Stimulated activated memory B cell treated with anti-CD40 and anti-IgM and Interleukin-4, amounts not matched to agents 10 μg/mL and 1 μg/mL and 100 μg/mL, for 72 hours (primary cell): Measurements from ENCODE around the gene DPP3.

Experiments used
- ATAC-seq: fragments of 150-1000 bp; cut with Tn5 transposase; 2 replicates; pipeline ENCODE4 v1.10.0; 2021
- H3K27ac Mint-ChIP-seq: one replicate; pipeline ENCODE4 v1.8.0; 2022; ENCODE audit warnings: mild to moderate bottlenecking, mixed read lengths
- H3K27me3 Mint-ChIP-seq: one replicate; pipeline ENCODE4 v1.8.0; 2022; ENCODE audit warnings: mixed read lengths
- H3K36me3 Mint-ChIP-seq: one replicate; pipeline ENCODE4 v1.8.0; 2022; ENCODE audit warnings: mixed read lengths
- H3K4me1 Mint-ChIP-seq: one replicate; pipeline ENCODE4 v1.8.0; 2022; ENCODE audit warnings: mixed read lengths
- H3K4me3 Mint-ChIP-seq: one replicate; pipeline ENCODE4 v1.8.0; 2022; ENCODE audit warnings: mild to moderate bottlenecking, moderate library complexity, mixed read lengths
- H3K9me3 Mint-ChIP-seq: one replicate; pipeline ENCODE4 v1.8.0; 2022; ENCODE audit warnings: mixed read lengths

DPP3 gene

DNA sequence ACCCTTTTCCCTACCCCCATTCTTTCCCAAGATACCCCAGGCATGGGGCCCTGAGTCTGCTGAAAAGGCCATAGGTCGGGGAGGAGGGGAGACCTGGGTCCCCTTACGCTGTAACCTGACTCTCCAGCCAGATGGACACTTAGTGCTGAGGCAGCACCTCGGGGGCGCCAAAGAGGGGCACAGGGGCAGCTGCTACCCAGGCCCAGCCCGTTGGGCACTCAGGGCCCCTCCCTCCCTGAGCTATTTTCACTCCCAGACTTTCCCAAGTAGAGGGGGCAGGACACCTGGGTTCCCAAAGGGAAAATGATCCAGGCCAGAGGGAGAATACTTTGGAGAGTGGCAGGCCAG is 67.4 kb downstream of the DPP3 start:
- no peaks in the 10 kb centered on the region for H3K27me3 Mint-ChIP-seq
- no peak for ATAC-seq
- H3K9me3 Mint-ChIP-seq, result no peaks in the 10 kb centered on the region
- peaks cover 5% of the 10 kb centered on the region for H3K36me3 Mint-ChIP-seq
- no peak overlapping the region for H3K4me3 Mint-ChIP-seq
- no peak overlapping the region for H3K27ac Mint-ChIP-seq
- H3K4me1 Mint-ChIP-seq, result peaks cover 26% of the 10 kb centered on the region

DNA sequence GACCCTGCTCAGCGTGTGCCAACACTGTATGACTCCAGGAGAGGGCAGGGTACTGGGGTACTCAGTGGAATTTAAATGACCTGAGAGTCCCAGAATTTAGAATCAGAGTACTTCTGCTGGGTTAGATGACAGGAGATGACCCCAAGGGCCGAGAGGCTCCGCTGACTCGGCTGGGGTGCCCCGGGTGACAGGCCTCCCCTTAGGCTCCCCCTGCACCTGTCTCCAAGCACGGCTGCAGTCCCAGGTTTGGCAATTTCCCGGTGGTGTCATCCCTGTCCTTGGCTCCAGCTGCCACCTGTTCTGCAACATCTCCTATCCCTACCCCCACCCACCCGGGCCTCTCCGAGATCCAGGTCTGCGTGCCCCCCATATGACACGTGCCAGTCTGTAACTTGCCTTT is 67.8 kb downstream of the DPP3 start:
- Mint-ChIP-seq H3K36me3 (peaks cover 4% of the 10 kb centered on the region), H3K9me3 (no peaks in the 10 kb centered on the region), H3K27ac (no peak overlapping the region), H3K4me3 (no peak overlapping the region), H3K27me3 (no peaks in the 10 kb centered on the region), H3K4me1 (peaks cover 22% of the 10 kb centered on the region)
- ATAC-seq, result no peak

- H3K27me3 Mint-ChIP-seq, result no peaks in the 10 kb centered on the region
- H3K9me3 Mint-ChIP-seq, result no peaks in the 10 kb centered on the region
- no peak overlapping the region for H3K4me3 Mint-ChIP-seq
- no peak for ATAC-seq
- peaks cover 13% of the 10 kb centered on the region for H3K4me1 Mint-ChIP-seq
- H3K27ac Mint-ChIP-seq, result no peak overlapping the region
- H3K36me3 Mint-ChIP-seq, result no peaks in the 10 kb centered on the region
Measured at GRCh38 chr11:66548774-66549630, 68.8 kb downstream of the DPP3 start.

DNA sequence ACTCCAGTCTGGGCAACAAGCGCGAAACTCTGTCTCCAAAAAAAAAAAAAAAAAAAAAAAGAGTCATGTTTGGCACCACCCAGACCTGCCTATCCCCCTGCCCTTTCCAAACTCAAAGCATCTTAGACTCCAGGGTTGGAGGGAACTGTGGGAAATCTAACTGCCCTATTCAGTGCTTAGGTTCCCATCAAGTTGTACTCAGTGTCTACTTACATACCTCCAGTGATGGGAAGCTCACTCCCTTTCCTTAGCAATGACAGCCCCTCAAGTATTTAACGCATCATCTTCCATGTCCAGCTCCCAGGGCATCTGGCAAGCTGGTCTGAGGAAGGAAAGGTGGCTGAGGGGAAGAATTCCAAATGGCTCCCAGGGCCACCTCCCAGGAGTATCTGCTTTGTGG is 69.5 kb downstream of the DPP3 start:
- no peak overlapping the region for H3K27ac Mint-ChIP-seq
- H3K9me3 Mint-ChIP-seq, result no peaks in the 10 kb centered on the region
- no peak for ATAC-seq
- H3K4me3 Mint-ChIP-seq, result no peak overlapping the region
- no peaks in the 10 kb centered on the region for H3K36me3 Mint-ChIP-seq
- no peaks in the 10 kb centered on the region for H3K27me3 Mint-ChIP-seq
- peaks cover 6% of the 10 kb centered on the region for H3K4me1 Mint-ChIP-seq

DNA sequence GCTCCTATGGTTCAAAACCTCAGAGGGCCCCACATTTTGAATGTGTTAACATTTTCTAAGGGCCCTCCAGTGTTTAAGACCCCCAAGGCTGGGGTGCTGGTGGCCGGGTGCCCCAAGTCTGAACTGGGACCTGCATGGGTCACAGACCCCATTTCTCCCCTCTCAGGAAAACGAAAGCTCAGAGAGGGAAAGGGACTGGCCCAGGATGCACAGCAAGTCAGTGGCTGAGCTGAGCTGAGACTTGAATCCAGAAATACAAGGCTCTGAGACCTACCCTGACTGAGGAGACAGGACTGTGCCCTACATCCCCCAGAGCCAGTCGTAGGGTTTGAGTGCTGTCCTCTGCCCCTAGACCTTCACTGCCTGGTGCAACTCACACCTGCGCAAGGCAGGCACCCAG is 70.7 kb downstream of the DPP3 start:
- Mint-ChIP-seq H3K36me3 (no peaks in the 10 kb centered on the region), H3K4me1 (no peaks in the 10 kb centered on the region), H3K4me3 (no peak overlapping the region), H3K27ac (no peak overlapping the region), H3K9me3 (no peaks in the 10 kb centered on the region), H3K27me3 (no peaks in the 10 kb centered on the region)
- ATAC-seq, result no peak

- Mint-ChIP-seq H3K9me3 (no peaks in the 10 kb centered on the region), H3K27me3 (peaks cover 19% of the 10 kb centered on the region), H3K36me3 (no peaks in the 10 kb centered on the region), H3K4me1 (no peaks in the 10 kb centered on the region), H3K4me3 (no peak overlapping the region), H3K27ac (no peak overlapping the region)
- ATAC-seq, result no peak
Measured at GRCh38 chr11:66554602-66555001, 74.4 kb downstream of the DPP3 start.

DNA sequence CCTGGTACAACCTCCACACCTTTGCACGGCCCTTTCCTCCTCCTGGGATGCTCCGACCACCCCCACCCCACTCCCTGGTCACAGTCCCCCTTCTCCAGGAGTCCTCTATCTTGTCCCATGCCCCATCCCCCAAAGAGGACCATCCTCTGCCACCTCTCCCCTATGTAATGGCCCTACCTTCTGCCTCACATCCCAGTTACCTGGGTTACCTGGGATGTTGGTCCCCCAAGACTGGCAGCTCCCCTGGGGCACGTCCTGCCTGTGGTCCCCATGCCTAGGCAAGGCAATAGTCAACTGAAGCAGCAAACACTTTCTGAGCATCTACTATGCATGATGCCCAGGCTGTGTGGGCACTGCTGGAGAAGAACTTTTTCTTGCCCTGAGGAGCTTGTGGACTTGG is 75.2 kb downstream of the DPP3 start:
- H3K9me3 Mint-ChIP-seq, result no peaks in the 10 kb centered on the region
- H3K27me3 Mint-ChIP-seq, result peaks cover 27% of the 10 kb centered on the region
- no peak overlapping the region for H3K4me3 Mint-ChIP-seq
- H3K36me3 Mint-ChIP-seq, result no peaks in the 10 kb centered on the region
- no peaks in the 10 kb centered on the region for H3K4me1 Mint-ChIP-seq
- no peak for ATAC-seq
- H3K27ac Mint-ChIP-seq, result no peak overlapping the region

DNA sequence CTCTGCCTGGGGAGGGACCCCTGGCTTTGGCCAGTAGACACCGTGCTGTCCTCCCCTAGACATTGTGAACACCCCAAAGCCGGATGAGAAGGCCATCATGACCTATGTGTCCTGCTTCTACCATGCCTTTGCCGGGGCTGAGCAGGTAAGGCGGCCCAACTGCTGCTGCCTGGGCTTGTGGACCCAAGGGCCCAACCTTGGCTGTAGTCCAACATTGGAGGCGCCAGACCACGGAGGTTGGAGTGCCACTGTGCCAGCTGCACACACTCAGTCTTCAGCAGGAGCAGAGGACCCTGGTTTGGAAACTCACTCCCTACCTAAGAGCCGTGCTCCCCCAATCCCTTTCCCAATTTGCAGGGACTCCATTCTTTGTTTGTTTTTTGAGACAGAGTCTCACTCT is 75.9 kb downstream of the DPP3 start:
- no peaks in the 10 kb centered on the region for H3K9me3 Mint-ChIP-seq
- H3K4me3 Mint-ChIP-seq, result no peak overlapping the region
- H3K27me3 Mint-ChIP-seq, result peaks cover 33% of the 10 kb centered on the region
- no peaks in the 10 kb centered on the region for H3K36me3 Mint-ChIP-seq
- no peaks in the 10 kb centered on the region for H3K4me1 Mint-ChIP-seq
- ATAC-seq, result no peak
- no peak overlapping the region for H3K27ac Mint-ChIP-seq

- ATAC-seq, result no peak
- Mint-ChIP-seq H3K27ac (no peak overlapping the region), H3K4me3 (no peak overlapping the region), H3K36me3 (no peaks in the 10 kb centered on the region), H3K4me1 (no peaks in the 10 kb centered on the region), H3K9me3 (no peaks in the 10 kb centered on the region), H3K27me3 (peaks cover 36% of the 10 kb centered on the region)
Measured at GRCh38 chr11:66557733-66558326, 77.6 kb downstream of the DPP3 start.
